Thyroid gland (tissue), 4 donors: ENCODE measurements around the gene SLC25A21. TPM values are rescaled to one million over a fixed set of nuclear protein-coding genes. Genes with fewer than 3 reads are reported as not detected.

Experiments
- DNase-seq, 2 donors: peaks; one replicate each; pipeline ENCODE4 v3.0.0-alpha.2; 2019
- H3K27ac ChIP-seq, 3 donors: fragments of 200-600 bp; sonication (generic); 1 replicate in 2 of 3; 2 replicates in 1 of 3; pipeline ENCODE4 v1.5.1; 2016 to 2019; ENCODE audit warnings: mild to moderate bottlenecking in 1 of 3, moderate library complexity in 1 of 3
- H3K27me3 ChIP-seq: fragments of 200-600 bp; sonication (generic); one replicate; pipeline ENCODE4 v1.5.1; 2019
- H3K36me3 ChIP-seq, 2 donors: fragments of 200-600 bp; sonication (generic); one replicate each; pipeline ENCODE4 v1.5.1; 2016 to 2019
- H3K4me1 ChIP-seq, 2 donors: fragments of 200-600 bp; sonication (generic); one replicate each; pipeline ENCODE4 v1.5.1; 2017 to 2019
- H3K4me3 ChIP-seq, 3 donors: fragments of 200-600 bp; sonication (generic); replicated peaks in 1 of 3; 1 replicate in 2 of 3; 2 replicates in 1 of 3; pipeline ENCODE4 v1.5.1; 2016; ENCODE audit warnings: mild to moderate bottlenecking in 1 of 3
- H3K9me3 ChIP-seq: fragments of 200-600 bp; sonication (generic); one replicate; pipeline ENCODE4 v1.5.1; 2017
- POLR2A ChIP-seq, 2 donors: fragments of 450-650 bp; IDR thresholded peaks; one replicate each; pipeline ENCODE4 v1.6.1; 2017; ENCODE audit warnings: antibody characterized with exemption in 2 of 2, mild to moderate bottlenecking in 2 of 2, moderate library complexity in 1 of 2
- WGBS, 2 donors: methylation state at CpG; one replicate each; pipeline ENCODE4 v1.1.5; 2017; 5-methylcytosine and 5-hydroxymethylcytosine counted together
- intact Hi-C: fragments of 100-400 bp; cut with DNase I; formaldehyde crosslinking; loops from one replicate; pipeline ENCODE4 v1.15.1; 2023
- total RNA-seq, 4 donors: library from RNA; depleted of rRNA; stranded (reverse); fragments of >200 nt; gene quantifications; one replicate each; pipeline ENCODE4 v1.2.3, GENCODE V29; 2016
- TF ChIP-seq, protein P1 (sequence below), 6 experiments: fragments of 200-600 bp in 3 of 6; fragments of 450-650 bp in 3 of 6; sonication (generic) in 3 of 6; IDR thresholded peaks; one replicate each; pipeline ENCODE4 v1.5.1; 2016 to 2019; ENCODE audit warnings: antibody characterized with exemption in 6 of 6, mild to moderate bottlenecking in 2 of 6, inconsistent platforms in 1 of 6, moderate library complexity in 1 of 6

SLC25A21 gene
- total RNA-seq, 4 donors from 2014 or later, result 0.29 to 1.4 (median 0.60) TPM

- H3K27me3 ChIP-seq, result peaks cover 80% of the 10 kb centered on the region
Measured at GRCh38 chr14:36658123-36659009, 514.0 kb downstream of the SLC25A21 start.

GRCh38 chr14:36657399-36658122 lies 514.8 kb downstream of the SLC25A21 start:
- Histone ChIP-seq H3K9me3 (no peaks in the 10 kb centered on the region), H3K4me3 (peak overlapping the region in 1 of 3 donors; percentile 8), H3K4me1 (peaks cover 27 to 54% of the 10 kb centered on the region in 2 donors), H3K27me3 (peaks cover 73% of the 10 kb centered on the region), H3K36me3 (no peaks in the 10 kb centered on the region), H3K27ac (no peak overlapping the region)
- TF ChIP-seq POLR2A (IDR thresholded peaks at IDR 0.05), result no peak
- TF ChIP-seq, protein P1, sequence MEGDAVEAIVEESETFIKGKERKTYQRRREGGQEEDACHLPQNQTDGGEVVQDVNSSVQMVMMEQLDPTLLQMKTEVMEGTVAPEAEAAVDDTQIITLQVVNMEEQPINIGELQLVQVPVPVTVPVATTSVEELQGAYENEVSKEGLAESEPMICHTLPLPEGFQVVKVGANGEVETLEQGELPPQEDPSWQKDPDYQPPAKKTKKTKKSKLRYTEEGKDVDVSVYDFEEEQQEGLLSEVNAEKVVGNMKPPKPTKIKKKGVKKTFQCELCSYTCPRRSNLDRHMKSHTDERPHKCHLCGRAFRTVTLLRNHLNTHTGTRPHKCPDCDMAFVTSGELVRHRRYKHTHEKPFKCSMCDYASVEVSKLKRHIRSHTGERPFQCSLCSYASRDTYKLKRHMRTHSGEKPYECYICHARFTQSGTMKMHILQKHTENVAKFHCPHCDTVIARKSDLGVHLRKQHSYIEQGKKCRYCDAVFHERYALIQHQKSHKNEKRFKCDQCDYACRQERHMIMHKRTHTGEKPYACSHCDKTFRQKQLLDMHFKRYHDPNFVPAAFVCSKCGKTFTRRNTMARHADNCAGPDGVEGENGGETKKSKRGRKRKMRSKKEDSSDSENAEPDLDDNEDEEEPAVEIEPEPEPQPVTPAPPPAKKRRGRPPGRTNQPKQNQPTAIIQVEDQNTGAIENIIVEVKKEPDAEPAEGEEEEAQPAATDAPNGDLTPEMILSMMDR (IDR thresholded peaks at IDR 0.05), result no peak
- DNase-seq, result peak; percentile 36 to 42
- 3% methylated on average over 27 to 55 of the region's 55 CpGs for WGBS, 2 donors
- intact Hi-C loops, result no loop called here

More at GRCh38 chr14:36658123-36659009, 514.0 kb downstream of the SLC25A21 start:
- H3K4me1 ChIP-seq, result peaks cover 35 to 62% of the 10 kb centered on the region in 2 donors
- H3K4me3 ChIP-seq, result no peak overlapping the region
- H3K27ac ChIP-seq, result no peak overlapping the region
- DNase-seq, result peak in 1 of 2 donors; percentile 6
- H3K36me3 ChIP-seq, result no peaks in the 10 kb centered on the region
- intact Hi-C loops, result no loop called here
- no peaks in the 10 kb centered on the region for H3K9me3 ChIP-seq
- TF ChIP-seq, protein P1 (IDR thresholded peaks at IDR 0.05), result no peak
- no peak for TF ChIP-seq POLR2A (IDR thresholded peaks at IDR 0.05)
- WGBS, 2 donors, result 16 to 22% methylated on average over 26 to 27 of the region's 55 CpGs

DNA sequence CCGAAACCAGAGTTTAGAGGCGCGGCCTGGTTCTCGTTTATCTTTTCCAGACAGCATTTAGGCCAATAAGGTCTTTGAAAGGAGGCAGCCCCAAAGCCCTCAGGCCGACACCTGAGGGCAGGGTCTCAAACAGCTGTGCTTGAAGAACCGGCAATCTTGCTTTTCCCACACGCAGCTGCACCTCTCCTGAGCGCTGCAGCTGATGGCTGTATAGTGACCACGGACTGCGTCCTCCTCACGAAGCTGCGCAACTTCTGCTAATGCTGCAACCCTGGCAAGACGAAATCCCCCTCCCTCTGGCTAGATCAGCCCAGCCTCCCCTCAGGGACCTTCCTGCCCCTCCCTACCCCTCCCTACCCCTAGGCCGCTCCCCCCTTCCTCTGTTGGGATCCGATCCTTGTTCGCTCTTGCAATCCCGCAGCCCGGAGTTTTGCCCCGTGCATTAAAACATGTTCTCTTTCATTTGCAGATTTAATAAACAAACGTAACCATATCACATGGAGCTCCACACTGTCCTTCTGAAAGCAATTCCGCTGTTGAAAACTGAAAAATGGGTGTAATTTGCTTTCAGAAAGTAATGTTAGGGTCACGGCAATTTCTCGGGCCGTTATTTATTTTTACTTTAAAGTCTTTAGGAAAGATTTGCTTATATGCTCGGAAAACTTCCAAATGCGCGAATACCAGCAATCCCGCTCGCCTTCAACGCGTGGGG lies 515.6 kb downstream of the SLC25A21 start:
- H3K4me1 ChIP-seq, result peaks cover 20 to 47% of the 10 kb centered on the region in 2 donors
- TF ChIP-seq, protein P1 (IDR thresholded peaks at IDR 0.05), result no peak
- no peak for TF ChIP-seq POLR2A (IDR thresholded peaks at IDR 0.05)
- no peak overlapping the region for H3K4me3 ChIP-seq
- peaks cover 70% of the 10 kb centered on the region for H3K27me3 ChIP-seq
- 21 to 33% methylated on average over 31 of the region's 31 CpGs for WGBS, 2 donors
- no peaks in the 10 kb centered on the region for H3K36me3 ChIP-seq
- no peak overlapping the region for H3K27ac ChIP-seq
- no peaks in the 10 kb centered on the region for H3K9me3 ChIP-seq
- intact Hi-C loops, result no loop called here
- DNase-seq, result no peak

- peak; percentile 53 to 57 for DNase-seq
- peaks cover 13 to 41% of the 10 kb centered on the region in 2 donors for H3K4me1 ChIP-seq
- H3K9me3 ChIP-seq, result no peaks in the 10 kb centered on the region
- H3K27ac ChIP-seq, result no peak overlapping the region
- peak overlapping the region in 1 of 3 donors; percentile 2 for H3K4me3 ChIP-seq
- peaks cover 72% of the 10 kb centered on the region for H3K27me3 ChIP-seq
- H3K36me3 ChIP-seq, result no peaks in the 10 kb centered on the region
- TF ChIP-seq, protein P1 (IDR thresholded peaks at IDR 0.05), result peak in 3 of 6 experiments; percentile 44 to 61 (median 47)
- TF ChIP-seq POLR2A (IDR thresholded peaks at IDR 0.05), result no peak
- intact Hi-C loops, result no loop called here
- 4 to 6% methylated on average over 42 of the region's 48 CpGs for WGBS, 2 donors
Measured at GRCh38 chr14:36655963-36656686, 516.3 kb downstream of the SLC25A21 start.
